Astrocyte of the cerebellum (primary cell): ENCODE measurements around the gene GPR152.

ENCODE experiments used
- DNase-seq: peaks from one replicate; pipeline ENCODE4 v3.0.0-alpha.2; 2011; ENCODE audit warnings: low read depth
- H3K4me3 ChIP-seq: 2 replicates; pipeline ENCODE4 v1.5.1; 2011; ENCODE audit warnings: mild to moderate bottlenecking, low read depth, low read length, moderate library complexity
- in situ Hi-C: cut with HindIII; loops from 2 replicates; pipeline ENCODE4 v1.10.0; 2017; ENCODE audit warnings: low sequenced_read_pairs
- TF ChIP-seq, protein P1 (sequence below): IDR thresholded peaks from 2 replicates; pipeline ENCODE4 v1.5.1; 2012; ENCODE audit warnings: low read length, low read depth, moderate library complexity, mild to moderate bottlenecking; ENCODE audit errors: missing control alignments

GPR152 gene

DNA sequence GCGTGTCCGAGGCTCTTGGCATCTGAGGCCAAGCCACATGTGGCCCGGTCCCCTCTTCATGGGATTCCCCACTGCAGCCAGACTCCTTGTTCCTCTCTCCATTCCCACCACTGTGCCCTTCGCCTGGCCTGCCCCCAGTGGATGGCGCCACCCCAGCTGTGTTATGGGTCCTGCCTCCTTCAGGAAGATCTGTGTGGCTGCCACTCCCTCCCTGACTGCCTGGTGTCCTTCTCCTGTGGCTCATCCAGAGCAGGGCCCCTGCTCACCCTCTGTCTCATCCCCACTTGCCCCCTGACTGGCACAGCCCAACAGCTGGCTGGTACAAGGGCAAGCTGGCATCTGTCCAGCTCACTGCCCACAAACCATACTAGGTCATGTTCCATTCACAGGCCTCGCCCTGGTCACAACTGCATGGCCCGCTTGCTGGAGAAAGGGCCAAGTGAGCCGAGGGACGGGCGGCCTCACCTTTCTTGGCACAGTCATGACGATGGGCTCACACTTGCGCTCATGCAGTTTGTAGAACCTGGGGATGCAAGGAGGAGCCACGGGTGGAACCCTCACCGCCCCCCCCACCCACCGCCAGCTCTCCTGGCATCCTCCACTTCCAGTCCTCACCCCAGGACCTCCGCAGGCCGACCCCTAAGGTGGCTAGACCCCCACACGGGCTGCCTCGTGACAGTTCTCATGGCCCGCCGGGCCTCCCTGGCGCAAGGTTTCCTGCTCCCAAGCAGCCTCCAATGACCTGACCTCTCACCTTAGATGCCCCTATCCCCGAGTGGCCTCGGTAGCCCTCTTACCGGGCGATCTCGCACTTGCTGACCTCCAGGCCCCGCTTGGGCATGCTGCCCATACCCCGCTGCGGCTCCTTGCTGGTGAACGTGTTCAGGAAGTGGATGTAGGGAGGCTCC is 13.0 kb downstream of the GPR152 start:
- in situ Hi-C loops = no loop called here
- no peak for DNase-seq
- TF ChIP-seq, protein P1, sequence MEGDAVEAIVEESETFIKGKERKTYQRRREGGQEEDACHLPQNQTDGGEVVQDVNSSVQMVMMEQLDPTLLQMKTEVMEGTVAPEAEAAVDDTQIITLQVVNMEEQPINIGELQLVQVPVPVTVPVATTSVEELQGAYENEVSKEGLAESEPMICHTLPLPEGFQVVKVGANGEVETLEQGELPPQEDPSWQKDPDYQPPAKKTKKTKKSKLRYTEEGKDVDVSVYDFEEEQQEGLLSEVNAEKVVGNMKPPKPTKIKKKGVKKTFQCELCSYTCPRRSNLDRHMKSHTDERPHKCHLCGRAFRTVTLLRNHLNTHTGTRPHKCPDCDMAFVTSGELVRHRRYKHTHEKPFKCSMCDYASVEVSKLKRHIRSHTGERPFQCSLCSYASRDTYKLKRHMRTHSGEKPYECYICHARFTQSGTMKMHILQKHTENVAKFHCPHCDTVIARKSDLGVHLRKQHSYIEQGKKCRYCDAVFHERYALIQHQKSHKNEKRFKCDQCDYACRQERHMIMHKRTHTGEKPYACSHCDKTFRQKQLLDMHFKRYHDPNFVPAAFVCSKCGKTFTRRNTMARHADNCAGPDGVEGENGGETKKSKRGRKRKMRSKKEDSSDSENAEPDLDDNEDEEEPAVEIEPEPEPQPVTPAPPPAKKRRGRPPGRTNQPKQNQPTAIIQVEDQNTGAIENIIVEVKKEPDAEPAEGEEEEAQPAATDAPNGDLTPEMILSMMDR = peak; percentile 12
- H3K4me3 ChIP-seq = no peak overlapping the region

DNA sequence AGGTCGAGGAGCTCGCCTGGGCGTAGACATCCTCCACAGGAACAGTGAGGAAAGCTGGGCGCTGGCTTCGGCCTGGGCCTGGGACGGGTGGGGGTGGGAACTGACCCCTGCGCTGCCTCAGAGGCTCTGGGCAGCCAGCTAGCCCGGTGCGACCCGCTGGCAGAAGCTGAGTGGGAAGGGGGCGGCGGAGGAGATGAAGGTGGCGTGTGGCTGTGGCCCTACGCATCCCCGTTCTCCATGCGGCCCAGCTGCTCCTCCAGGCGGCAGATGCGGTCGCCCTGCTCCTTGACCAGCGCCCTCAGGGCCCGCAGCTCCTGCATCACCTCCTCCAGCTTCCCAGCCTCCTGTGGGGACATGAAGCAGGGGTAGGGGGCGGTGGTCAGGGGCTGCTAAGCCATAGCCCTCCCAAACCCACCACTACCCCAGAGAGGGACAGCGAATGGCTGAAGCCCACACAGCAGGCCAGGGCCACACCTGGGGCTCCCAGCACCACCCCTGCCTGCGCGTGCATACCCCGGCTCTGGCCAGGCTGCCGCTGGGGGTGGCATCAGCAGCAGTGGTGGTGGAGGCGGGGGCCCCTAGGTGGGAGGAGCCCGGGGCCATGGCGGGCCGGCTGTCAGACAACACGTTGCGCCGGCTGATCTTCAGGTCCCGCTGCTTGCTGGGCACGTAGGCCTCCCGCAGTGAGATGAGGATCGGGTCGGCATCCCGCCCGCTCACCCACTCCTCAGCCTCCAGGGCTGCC is 14.2 kb downstream of the GPR152 start:
- no peak overlapping the region for H3K4me3 ChIP-seq
- TF ChIP-seq, protein P1 = no peak
- in situ Hi-C loops = no loop called here
- no peak for DNase-seq

DNA sequence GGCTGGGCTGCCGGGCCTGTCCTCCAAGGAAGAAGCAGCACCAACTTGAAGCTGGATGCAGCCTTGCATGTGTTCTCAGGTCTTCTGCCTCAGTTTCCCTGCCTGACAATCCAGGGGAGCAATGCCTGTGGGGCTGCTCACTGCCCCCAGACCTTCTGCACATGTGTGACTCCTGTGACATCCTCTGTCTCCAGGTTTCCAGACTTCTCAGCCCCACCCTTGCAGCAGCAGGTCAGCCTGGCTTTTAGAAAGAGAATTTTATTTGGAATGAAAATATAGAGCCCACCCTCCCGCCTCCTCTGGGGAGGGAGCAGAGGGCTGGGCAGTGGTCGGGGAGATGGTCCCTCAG is 14.7 kb downstream of the GPR152 start:
- no peak overlapping the region for H3K4me3 ChIP-seq
- no peak for DNase-seq
- TF ChIP-seq, protein P1 = no peak
- in situ Hi-C loops = no loop called here

DNA sequence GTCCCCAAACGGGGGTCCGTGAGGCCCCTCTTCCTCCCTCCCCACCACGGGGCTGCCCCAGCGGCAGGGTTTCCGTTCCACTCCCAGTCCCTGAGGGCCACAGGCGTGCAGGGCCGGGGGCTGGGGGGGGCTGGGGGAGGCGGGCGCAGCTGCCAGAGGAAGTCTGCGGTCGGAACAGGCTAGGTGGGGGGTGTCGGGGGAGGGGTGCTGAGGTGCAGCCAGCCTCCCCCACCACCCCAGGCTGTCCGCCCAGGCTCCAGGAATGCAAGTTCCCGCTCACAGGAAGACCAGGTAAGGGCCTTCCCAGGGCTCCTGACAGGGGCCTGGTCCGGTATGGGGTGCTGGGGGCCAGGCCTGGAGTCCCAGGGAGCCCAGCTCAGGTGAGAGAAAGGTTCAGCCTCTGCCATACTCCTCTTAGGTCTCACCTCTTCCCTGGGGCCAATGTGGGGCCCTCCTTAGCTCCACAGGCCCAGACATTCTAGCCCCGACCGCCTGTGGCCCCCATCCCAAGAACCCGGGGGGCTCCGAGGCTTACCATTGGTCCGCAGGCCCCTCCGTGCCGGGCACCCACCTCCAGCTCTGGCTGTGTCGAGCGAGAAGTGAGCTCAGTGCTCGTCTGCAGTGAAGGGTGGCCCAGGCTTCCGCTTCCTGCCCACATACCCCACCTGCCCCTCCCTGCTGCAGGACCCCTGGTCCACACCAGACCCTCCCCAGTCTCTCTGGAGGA is 15.3 kb downstream of the GPR152 start, which contains the start of gene PTPRCAP:
PTPRCAP (minus strand) TSS at position 601 of the 727 bp plus-strand sequence; CDS start at position 538, 63 bp downstream.
- no peak for DNase-seq
- TF ChIP-seq, protein P1 = no peak
- no peak within 1 kb of the TSS for H3K4me3 ChIP-seq
- in situ Hi-C loops = no loop called here

DNA sequence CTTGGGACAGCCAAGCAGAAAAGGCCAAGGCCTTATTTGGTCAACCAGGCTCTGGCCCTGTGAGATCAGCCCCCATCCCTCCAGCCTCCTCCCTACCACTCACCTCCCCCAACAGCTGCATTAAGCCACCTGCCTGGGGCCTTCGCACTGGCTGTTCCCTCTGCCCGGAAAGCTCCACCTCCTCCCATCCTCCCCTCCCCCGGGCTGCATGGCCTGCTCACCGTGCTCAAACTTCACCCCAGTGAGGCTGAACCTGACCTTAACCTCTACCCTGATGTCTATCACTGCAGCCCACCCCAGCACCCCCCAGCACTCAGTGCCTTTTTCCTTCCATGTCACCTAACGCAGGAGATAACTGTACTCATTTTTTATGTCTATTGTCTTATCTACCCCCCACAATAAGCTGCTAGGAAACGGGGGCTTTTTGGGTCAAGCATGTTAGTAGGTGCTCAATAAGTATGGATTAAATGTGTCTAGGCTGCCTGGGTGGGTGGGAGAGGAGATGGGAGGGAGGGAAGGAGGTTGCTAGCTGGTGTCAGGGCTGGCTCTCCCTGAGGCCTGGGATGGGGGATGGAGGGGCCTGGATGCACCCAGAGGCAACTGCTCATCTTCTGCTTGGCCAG is 16.0 kb downstream of the GPR152 start:
- TF ChIP-seq, protein P1 = no peak
- no peak overlapping the region for H3K4me3 ChIP-seq
- no peak for DNase-seq
- in situ Hi-C loops = no loop called here
